CD4-positive, alpha-beta T cell treated with Interleukin-21 for 1 hour (primary cell): ENCODE data around the gene TFAM.

ENCODE experiments used
- DNase-seq: peaks from one replicate; pipeline ENCODE4 v3.0.0-alpha.2; 2020

Gene TFAM

DNA sequence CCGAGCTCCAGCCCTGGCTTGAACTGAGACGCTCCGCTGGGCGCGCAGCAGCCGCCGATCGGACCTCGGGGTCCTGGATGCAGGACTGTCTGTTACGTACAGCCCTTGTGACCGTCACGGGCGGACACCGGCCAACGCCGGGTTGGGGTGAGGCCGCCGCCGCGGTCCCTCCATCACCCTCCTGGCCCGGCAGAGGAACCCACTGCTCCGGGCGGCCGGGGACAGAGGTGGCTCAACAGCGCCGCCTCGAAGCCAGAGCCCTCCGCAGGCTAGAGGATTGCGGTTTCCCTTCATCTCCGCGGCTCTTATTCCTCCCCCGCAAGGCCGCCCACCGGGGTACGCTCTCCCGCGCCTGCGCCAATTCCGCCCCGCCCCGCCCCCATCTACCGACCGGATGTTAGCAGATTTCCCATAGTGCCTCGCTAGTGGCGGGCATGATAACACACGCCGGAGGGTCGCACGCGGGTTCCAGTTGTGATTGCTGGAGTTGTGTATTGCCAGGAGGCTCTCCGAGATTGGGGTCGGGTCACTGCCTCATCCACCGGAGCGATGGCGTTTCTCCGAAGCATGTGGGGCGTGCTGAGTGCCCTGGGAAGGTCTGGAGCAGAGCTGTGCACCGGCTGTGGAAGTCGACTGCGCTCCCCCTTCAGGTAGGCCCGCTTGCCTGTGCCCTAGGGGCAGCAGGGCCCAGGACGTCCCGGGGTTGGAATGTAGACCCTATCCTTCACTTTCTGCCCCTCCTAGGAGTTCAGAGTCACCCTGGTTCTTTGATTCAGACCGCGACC lies at the start of gene TFAM:
Gene TFAM, plus strand, starts transcription at position 412 of the 785 bp plus-strand sequence. Its CDS starts 138 bp downstream, at position 550.
- peak; percentile 95 for DNase-seq

DNA sequence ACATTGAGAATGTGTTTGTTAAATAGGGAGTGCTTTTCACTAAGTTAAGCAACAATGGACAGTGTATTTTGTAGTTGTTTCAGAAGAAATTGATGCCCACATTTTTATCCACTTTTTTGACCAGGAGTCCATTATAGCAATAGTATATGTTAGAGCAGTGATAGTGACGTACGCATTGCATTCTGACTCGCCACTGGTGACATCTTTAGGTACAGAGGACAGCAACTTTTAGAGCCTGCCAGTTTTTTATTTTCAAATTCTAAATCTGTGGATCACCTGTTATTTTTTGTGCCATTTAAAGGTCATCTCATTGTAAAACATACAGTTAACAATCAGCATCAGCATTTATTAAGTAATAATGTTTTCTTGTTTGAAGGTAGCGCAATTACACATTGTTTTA lies 49.0 kb upstream of the TFAM start:
- DNase-seq = no peak

DNA sequence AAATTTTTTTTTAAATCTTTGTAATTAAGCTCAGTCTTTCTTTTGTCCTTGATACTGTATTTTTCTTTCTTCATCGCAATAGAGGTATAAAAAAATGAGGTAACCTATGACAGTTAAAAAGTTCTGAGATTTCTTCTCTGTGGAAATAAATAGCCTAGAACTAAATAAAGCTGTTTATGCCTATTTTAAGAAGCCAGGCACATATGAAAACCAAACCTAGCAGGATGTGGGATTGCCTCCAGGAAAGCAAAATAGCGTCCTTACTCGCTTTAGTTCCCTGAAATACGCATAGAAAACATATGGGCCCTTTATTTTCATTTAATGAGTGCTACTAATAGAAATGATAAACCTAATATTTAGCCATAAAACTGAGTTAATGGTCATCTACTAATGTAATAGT lies 43.8 kb upstream of the TFAM start:
- no peak for DNase-seq

DNA sequence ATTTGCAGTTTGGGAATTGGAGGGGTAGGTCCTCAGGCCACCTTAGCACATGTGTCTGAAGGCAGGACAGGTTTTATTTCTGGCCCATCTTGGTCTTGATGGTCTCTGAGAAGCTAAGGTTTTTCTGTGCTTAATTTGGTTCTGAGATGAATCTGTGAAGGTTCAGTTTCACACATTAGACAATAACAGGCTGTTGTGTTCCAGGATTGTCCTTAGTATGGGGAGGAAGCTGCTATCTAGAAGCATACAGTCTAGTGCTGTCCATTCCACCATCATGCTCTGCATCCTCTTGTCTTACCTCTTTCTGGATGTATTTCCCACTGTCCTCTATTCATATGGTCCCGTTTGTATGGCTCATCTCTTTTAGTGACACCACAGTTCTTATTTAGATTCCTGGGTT lies 43.3 kb upstream of the TFAM start:
- DNase-seq = no peak

DNA sequence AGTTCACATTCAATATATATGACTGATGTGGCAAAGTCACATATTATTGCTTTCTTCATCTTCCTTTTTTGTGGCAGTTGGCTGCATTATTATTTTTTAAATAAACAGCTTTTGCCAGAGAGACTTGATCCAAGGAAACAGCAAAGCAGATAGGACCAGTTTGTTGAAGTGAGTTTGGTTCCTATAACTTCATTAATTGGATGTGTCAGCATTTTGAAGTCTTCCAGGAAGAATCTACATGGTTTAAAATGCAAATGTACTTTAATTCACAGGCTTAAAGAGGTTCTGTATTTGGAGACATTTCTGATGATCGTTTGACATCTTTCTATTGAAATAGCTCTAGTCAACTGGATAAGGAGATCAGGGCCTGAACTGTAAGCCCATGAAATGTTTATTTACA lies 37.2 kb upstream of the TFAM start:
- no peak for DNase-seq

DNA sequence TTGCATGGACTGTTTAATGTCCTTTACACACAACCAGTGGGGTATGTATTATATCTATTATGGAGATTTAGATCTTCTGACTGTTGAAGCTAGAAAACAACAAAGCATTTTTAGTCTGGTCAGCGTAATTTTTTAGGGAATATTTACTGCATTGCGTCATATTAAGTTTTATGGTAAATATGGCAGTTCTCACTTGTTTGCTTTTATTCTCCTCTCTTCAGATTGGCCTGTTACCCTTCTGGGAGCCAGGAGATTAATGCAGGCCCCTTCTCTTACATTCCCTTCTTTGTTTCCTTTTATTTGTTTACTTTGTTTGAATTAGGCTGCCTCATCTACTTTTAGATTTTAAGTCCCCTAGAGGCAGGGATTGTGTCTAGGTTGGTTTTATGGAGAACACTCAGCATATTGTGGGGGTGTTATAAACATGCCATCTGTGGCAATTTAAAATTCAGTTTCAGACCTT lies 36.6 kb upstream of the TFAM start:
- DNase-seq = no peak

DNA sequence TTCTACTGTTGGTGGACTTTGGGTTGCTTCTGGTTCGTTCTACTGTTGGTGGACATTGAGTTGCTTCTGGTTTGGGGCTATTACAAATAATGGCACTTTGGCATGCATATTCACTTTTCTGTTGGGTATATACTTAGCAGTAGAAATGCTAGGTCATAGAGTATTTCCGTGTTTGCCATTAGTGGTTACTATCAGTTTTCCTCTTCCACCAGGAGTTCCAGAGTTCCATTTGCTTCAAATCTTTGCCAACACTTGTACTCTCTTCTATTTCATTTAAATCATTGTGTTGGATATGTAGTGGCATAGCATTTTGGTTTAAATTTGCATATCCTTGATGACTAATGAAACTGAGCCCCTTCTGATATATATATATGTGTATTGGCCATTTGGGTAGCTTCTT lies 35.2 kb upstream of the TFAM start:
- no peak for DNase-seq

DNA sequence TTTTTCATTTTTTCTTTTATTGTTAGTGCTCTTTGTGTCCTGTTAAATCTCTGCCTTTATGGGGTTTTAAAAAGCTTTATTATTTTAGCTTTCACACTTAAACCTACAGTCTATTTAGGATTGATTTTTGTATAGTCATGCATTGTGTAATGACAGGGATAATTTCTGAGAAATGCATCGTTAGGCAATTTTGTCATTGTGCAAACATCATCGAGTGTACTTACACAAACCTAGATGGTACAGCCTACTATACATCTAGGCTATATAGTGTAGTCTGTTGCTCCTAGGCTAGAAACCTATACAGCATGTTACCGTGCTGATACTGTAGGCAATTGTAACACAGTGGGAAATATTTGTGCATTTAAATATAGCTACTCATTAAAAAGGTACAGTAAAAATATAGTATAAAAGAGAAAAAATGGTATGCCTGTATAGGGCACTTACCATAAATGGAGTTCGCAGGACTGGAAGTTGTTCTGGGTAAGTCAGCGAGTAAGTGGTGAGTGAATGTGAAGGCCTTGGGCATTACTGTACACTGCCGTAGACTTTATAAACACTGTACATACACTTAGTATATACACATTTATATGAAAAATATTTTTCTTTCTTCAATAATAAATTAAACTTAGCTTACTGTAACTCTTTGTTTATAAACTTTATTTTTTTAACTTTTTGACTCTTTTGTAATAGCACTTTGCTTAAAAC lies 34.4 kb upstream of the TFAM start:
- DNase-seq = no peak

DNA sequence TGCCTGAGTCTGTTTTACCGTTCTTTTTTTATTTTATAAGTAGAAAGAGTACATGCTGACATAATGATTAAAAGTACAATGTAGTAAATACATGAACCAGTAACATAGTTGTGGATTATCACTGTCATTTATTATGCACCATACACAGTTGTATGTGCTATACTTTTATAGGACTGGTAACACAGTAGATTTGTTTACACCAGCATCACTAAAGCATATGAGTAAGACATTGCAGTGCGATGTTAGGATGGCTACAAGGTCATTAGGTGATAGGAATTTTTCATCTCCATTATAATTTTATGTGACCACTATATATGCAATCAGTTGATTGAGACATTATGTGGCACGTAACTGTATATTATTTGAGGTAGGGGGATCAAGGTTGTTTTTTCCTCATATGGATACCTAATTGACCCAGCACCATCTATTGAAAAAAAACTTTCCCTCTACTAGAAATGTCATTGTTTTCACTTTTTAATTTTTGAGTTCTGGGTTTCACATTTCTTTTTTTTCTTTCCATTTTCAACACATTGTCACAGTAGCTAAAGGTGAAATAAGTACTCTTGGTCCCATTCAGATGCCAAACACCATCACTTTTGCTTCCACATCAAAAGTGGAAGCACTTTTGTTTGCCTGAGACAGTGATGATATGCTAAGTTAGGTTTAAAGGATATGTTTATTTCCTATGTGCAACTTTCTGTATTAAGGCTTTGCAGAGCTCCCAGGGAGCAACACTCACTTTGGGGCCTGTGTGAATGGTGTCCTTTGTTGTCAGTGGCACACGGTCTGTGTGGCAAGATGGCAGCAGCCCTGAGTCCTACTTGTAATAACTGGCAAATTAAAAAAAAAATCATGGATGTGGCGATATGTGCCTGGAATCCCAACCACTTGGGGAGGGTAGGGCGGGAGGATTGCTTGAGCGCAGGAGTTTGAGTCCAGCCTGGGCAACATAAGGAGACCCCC lies 33.3 kb upstream of the TFAM start:
- no peak for DNase-seq

DNA sequence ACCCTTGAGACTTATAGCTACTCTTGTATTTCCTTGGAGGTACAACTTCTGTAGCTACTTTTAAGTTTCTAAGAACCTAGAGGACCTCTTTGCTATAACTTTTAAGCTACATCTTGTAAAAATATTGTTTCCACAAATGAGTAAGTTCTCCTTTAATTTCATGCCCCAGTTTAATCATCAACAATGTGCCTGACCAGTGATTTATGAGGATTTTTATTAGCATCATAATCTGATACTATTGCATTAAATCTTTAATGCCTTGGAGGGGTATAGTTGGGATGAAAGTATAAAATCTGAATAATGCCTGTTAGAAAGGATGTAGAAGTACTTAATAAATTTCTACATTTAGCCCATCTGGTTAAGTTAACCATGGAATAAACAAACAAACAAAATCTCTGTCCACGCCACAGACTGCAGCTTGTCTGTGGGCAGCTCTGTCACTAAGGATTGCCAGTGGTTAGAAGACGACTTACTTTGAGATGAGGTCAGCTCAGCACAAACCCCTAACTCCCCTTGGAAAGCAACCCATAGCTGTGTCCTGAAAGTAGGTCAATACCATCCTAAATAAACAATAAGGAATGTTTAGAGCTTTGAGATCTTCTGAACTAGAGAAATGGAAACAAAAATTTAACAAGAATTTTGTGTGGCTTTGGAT lies 32.1 kb upstream of the TFAM start:
- DNase-seq = no peak

DNA sequence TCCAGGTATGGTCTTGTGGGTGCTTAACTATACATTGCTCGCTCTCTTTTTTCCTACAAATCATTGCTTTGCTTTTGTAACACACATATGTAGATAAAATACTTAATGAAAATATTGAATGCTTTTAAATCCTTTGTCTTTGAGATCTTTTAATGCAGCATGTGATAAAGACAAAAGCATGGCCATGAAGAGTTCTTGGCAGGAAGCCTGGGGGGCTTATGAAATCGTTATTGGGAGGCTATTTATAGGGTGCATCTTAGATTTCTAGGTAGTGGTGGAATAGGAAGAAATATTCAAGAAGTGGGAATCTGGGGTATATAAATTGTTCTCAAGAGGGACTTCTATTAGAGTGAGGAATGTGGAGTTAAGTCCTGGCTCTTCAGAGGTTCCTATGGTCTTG lies 28.5 kb upstream of the TFAM start:
- no peak for DNase-seq

DNA sequence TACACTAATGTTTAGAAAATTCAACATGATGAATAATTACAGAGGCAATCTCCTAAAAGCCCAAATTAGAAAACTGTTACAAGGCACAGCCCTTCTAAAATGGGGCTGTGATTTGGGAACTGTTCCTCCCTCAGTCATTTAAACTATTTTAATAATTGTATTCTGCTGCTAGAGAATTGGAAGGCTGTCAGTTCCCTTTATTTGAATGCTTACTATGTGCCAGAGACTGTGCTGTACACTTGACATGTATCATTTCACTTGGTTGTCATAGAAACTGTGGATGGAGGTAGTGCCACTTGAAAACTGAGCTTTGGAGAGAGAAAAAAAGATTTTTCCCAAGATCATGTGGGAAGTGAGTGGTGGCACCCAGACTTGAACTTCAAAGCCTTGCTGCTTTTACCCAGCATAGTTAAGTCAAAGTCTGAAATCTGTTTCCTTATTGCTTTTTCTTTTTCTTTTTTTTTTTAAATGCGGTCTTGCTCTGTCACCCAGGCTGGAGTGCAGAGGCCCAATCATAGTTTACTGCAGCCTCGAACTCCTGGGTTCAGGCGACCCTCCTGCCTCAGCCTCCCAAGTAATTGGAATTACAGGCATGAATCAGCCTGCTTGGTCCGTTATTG lies 26.8 kb upstream of the TFAM start:
- DNase-seq = no peak

DNA sequence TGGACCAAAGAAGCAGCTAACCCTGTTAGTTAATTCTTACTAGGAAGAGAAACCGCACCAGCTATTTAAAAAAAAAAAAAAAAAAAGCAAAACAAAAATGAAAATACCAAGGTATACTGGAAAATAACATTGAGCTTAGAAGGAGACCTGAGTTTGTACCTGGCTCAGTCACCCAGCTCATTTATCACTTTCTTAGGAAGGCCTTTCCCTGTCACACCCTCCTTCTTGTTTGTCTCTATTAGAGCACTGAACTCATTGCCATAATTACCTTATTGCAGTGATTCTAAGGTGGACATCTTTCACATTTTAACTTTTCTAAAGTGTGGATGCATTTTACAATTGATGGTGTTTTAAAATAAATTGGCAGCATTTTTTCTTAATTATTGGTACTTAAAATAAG lies 26.3 kb upstream of the TFAM start:
- DNase-seq = no peak

DNA sequence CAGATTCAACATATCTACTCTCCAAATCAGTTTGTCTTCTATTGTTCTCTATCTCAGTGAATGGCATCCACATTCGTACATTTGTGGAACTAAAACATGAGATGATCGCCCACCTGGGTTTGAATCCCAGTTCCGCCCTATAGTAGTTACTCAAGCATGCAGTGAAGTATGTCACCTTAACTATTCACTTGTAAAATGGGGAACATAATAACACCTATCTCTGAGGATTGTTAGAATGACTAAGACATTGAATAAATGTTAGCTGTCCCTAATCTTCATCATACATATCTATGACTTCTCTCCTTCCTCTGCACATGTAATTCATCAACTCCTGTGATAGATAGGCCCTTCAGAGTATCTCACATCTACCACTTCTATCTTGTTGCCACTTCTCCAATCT lies 25.7 kb upstream of the TFAM start:
- DNase-seq = no peak

DNA sequence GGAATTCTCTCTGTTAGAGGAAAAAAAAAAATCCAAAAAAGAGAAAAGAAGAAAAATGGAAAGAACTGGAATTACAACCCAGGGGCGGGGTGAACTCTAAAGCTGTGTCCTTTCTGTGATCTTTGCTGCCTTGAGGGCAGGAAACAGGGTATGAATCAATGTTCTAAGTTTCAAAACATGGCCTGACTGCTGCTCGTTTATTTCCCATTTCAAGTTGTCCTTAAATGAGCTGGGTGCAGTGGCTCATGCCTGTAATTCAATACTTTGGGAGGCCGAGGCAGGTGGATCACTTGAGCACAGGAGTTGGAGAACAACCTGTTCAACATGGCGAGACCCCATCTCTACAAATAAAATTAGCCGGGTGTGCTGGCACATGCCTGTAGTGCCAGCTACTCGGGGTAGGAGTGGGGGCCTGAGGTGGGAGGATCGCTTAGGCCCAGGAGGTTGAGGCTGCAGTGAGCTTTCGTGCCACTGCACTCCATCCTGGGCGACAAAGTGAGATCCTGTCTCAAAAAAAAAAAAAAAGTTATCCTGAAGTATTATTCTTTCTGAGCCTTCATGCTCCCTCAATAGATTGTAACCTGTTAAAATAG lies 24.7 kb upstream of the TFAM start:
- no peak for DNase-seq

DNA sequence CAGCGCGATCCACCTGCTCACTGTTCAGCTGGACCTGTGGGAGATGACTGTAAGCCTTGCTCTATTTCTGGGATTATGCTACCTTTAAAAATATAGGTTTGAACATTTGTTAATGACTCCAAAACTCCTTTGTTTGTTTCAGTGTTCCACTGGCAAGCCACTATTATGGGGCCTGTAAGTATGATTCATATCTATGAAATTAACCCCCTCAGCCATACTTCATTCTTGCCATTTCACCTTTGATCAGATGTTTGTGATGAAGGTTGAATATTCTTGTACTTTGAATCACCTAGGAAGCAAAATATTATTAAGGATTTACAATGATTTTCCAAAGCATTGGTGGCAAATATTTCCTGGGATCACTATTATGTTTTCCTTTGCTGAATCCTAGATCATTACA lies 23.9 kb upstream of the TFAM start:
- no peak for DNase-seq

DNA sequence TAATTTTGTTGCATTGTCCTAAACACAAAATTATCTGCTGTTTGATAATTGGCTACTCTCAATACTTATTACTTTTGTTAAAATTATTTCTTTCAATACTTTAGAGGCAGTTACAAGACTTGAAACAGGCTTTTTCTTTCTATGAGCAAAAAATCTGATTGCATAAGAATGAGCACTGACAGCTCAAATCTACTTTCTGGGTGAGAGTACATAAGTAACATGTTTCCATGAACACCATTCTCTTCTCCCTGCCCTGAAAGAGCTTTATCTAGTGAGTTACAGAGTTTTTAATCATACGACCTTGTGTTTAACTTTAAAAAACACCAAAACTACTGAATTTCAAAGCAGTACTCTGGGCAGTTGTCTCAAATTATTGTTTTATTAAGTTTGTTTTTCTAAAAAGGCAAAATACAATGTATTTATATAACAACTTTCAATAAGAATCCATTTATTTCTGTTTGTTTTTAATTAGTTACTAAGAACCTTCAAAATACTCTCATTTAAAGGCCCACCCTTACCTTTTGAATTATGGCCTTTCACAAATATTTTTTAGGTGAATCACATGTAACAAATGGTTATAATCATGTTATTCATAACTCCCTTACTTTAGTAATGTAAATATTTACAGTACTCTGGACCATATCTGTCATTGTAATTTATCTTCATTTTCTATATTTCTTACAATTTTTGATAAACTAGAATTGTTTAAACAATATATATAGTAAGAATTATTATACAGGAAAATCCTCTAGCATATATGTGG lies 23.0 kb upstream of the TFAM start:
- DNase-seq = no peak

DNA sequence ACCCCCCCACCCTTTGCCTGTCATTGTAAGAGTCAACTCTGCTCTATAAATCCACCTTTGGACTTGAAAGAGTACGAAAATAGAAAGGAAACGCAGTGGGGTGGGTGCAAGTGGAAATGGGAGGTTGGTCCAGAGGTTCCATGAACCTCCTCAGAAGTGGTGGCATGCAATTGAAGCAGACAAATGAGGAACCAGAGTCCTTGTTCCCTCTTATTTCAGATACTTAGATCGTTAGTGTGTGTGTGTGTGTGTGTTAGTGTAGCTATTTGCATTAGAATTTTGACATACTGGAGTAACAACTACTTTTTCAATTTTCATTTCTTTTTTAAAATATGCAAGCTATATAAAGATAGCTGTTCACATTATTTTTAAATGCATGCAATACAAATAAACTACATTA lies 18.1 kb upstream of the TFAM start:
- no peak for DNase-seq

DNA sequence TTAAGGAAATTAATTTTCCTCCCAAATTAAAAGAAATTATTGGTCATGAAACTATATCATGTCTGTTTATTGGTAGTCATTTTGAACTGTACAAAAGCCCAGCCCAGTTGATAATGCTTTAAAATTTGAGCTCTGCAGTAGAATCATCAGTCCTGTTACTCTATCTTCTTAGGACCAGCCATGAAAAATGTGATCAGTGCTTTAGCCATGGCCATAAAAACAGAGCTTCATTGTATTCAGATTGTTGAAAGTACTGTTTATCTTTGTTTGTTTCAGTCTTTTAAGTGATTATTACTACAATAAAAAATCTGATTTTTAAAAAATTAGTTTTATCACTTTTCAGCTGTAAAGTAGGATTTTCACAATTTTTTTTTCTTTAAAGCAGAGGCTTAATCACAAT lies 13.7 kb upstream of the TFAM start:
- no peak for DNase-seq

DNA sequence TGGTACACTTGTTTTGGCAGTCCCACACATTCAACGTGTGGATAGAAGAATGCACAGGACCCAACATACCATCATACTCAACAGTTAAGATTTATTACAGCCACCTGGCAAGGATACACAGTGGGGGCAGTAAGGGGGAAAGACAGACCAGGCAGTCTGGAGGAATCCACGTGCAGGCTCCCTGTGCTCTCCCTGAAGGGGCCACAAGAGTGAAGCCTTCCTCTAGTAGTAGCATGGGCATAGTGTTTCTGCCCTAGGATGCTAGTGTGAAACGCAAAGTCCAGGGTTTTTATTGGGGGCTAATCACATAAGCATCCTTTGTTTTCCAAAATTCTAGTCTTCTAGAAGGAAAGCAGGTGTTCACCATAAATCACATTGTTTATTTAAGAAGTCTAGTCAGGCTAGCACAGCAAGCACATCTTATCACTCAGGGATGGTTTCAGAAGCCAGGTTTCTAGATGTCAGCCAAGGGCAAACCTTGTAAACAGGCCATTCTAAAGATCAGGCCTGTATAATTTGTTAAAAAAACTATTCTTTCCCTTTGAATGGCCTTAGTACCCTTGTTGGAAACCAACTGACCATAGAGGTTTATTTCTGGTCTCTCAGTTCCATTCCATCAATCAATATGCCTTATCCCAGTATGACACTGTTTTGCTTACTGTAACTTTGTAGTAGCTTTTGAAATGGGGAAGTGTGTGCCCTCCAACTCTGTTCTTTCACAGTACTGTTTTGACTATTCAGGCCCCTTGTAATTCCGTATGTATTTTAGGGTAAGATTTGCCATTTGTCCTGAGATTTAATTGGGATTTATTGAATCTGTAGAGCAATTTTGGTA lies 12.4 kb upstream of the TFAM start:
- no peak for DNase-seq
